Measurements from ENCODE around the gene PIK3C3.
"Not testable (repeated sequence)": the region's sequence is repeated elsewhere in the genome, so short reads cannot be mapped to it uniquely, and the experiment has no call there.

The PIK3C3 gene

DNA sequence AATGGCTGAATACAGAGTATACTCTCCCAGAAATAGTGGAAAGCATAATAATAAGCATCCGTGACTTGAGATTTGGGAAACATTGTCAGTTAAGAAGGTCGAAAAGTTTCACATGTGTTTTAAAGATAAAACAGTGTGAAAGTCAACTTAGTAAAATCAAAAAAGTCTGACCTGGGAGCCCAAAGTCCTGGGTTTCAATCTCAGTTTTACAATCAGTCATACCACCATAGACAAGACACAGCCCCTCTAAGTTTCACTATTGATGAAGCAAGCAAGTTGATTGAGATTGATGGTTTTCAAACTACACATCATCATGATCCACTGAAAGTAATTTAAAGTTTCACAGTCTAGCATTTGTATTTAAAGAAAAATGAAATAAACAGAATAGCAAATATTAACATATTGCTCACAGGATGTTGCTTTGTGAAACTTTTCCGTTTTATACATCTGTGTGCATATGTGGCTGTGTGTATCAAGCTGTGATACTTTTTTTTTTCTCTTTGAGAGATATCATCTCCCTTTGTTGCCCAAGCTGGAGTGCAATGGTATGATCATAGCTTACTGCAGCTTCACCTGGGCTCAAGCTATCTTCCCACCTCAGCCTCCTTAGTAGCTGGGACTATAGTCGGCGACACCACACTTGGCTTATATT is 71.1 kb downstream of the PIK3C3 start:
- no peak for DNase-seq

DNA sequence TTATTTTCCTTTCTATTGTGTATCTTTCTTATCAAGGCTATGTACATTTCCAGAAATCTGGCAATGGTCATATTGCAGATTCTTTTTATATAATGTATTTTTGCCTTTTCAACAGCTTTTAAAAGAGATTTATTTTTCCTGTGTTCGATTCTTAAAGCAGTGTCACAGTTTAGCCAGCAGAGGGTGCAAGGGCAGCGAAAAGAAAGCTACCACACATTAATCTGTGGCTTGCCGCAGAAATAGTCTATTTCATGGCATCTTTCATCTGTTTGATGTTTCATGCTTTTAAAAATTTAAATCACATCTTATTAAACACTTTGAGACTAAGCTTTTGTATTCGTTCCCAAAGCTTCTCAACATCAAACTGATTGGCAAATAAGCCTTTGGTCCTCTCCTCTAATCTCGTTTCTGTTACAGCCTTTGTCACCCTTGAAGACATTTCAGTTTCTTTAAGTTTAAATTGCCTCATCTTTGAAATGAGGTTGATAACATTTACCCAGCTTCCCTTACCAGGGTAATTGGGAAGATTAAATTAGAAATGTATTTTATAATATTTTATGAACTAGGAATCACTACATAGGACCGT is 73.3 kb downstream of the PIK3C3 start:
- DNase-seq: no peak

DNA sequence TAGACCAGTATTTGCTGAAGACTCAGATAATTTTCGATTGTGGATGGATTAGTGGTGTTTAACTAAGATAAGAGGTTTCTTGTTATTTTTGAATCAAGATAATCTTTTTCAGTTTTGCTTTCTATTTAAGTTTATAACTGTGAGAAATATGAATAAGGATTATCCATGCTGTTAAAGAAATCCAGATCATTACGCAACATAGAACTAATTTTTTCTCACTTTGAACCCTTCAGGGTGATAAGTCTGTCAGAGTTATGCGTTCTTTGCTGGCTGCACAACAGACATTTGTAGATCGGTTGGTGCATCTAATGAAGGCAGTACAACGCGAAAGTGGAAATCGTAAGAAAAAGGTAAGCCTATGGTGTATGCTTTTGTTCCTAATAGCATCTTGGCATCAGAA is 74.1 kb downstream of the PIK3C3 start:
- DNase-seq: no peak

DNA sequence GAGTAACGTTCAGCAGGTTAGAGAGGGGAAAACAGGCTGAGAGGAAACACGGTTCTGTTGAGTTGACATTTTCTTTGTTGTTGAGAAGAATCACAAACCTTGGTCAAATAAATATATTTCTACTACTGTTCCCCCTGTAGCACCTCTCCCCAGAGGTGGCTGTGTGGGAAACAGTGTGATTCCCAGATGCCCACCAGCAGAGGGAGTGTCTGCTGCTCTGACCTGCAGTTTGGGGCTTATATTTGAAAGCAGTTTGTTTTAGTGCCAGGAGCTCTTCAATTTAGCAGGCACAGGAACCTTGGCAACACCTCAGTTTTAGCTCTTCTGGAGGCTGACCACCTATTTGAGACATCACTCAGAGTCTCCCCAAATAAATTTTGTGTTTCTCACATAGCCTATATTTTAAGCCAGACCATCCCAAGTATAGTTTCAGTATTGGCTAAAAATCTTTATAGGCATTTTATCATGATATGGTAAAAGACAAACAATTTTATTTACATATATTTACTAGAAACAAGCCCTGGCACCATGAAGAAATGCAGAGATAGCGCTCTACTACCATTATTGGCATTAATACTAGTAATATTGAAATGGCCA is 75.7 kb downstream of the PIK3C3 start:
- DNase-seq: no peak

DNA sequence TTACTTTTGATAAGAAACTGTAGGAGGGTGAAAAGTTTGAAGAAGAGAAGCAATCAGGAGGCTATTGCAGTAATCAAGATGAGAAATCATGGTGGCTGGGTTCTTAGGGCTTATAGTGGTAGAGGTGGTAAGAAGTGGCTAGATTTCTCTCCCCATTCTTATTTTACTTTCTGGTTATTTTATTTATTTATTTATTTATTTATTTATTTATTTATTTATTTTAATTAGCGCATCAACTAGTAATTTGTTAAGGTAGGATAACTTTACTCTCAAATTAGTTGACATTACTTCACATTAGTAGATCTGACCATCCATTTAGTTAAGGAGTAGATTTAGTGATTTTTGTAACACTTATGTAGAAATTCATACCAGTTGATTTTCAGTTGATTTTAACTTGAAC is 77.4 kb downstream of the PIK3C3 start:
- no peak for DNase-seq

DNA sequence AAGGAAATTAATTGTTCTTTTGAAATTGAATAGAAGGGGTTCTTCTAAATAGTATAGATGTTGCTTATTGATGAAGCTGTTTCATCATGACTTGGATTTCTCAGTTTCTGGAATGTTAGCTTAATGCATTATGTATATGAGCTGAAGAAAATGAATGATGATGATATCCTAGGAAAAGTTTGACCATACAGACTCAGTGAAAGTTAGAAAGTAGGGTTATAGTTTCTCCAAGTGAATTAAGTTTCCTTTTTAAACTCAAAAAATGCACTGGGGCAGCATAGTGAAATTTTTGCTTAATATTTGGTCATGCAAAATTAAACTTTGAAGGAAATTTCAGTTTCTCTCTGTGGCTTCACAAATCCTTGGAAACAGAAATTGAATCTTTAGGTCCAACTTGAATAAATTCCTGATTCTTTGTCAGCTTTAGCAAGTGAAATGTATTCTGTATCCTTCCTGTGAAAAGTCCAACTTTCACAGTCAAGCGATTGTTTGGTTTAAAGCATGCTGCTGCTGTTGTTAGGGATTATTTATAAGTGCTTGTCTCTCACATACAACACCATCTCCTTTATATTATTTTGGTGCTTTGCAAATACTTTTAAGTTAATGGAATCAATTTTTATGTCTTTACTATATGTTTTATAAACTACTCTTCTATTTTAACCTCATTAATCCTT is 78.2 kb downstream of the PIK3C3 start:
- no peak for DNase-seq

DNA sequence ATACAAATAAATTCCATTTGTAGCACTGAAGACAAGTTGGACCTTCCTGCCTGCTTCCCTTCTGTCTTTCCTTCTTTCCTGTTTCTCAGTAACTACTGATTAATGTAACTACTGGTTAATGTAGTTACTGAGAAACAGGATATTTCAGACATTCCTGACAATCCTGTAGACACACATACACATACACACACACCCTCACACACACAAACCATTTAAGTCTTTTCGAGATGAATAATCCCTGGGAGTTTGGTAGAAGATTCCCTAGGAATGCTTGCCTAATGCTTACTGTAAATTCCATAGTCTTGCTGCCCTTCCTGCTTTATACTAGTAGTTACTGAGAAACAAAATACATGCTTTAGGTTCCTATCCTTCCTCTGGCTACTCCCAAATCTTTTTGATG is 83.9 kb downstream of the PIK3C3 start:
- no peak for DNase-seq

DNA sequence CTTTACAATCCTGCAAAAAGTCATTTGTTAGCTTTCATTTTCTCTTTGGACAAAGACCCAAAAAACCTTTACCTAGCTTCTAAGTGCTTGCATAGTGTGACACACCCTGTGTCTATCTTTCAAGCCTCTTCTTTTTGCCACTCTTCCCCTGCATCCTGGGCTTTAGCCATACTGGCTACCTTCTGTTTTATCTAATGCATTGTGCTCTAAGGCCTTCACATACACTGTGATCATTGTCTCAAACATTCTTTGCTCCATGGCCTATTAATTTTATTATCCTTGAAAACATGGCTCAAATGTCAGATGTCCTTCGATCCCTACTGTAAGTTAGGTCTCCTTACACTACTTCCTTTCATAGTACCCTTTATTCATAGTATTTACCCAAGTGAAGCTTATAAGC is 84.4 kb downstream of the PIK3C3 start:
- no peak for DNase-seq

DNA sequence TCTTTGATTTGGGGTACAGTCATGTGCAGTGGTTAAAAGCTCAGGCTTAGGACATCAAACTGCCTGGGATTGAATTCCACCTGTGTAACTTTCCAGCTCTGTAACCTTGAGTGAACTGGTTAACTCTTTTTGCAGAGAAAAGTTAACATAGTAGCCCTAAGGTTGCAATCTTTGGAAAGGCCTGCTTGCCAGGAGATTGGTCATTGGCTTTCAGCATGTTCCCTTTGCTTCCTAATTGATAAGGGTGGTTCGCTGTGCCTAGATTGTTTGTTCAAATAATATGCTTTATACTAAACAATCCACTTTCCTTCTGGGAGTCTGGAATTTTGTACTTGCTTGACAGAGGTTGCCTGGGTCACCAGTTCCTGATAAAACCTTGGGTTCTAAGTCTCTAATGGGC is 86.8 kb downstream of the PIK3C3 start:
- DNase-seq: no peak

DNA sequence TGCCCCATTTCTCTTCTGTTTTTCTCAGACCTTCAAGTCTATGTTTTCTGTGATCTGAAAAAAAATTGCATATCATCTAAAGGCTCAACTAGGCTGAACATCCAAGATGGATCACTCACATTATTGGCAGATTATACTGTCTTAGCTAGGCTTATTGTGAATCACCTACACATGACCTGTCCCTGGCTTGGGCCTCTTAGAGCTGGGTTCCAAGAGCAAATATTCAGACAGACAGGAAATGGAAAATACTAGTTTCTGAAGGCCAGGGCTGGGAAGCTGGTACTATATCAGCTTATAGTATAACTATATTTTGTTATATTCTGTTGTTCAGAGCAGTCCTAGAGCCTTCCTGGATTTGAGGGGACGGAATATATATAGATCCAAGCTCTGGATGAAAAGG is 90.3 kb downstream of the PIK3C3 start:
- DNase-seq: no peak

DNA sequence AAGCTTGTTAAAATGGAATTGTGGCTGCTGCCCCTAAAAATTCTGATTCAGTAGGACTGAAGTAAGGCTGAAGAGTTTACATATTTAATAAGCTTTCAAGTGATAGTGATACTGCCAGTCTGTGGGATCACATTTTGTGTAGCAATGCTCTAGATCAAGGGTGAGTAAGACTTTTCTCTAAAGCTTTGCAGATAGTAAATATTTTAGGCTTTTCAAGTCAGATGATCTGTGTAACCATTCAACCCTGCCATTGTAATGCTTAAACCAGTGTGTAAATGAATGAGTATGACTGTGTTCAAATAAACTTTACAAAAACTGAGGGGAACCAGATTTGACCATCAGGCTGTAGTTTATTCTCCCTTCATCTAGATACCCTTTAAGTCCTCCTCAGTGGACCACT is 92.7 kb downstream of the PIK3C3 start:
- DNase-seq: no peak

DNA sequence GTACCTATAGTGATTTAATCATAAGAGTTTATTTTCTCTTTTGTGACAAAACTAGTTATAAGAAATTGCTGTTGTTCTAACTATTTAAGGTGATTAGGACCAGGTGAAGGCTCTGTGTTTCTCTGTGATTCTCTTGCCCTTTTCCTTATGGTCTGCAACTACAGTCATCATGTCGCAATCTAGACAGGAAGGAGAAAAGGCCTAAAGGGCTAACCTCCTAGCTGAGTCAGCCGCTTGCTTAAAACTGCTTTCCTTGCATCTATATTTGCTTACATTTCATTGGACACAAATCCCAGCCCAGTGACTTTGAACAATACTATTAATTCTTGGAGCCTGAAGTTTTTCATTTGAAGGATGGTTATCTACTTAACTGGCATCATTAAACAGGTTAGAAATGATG is 93.1 kb downstream of the PIK3C3 start:
- no peak for DNase-seq

DNA sequence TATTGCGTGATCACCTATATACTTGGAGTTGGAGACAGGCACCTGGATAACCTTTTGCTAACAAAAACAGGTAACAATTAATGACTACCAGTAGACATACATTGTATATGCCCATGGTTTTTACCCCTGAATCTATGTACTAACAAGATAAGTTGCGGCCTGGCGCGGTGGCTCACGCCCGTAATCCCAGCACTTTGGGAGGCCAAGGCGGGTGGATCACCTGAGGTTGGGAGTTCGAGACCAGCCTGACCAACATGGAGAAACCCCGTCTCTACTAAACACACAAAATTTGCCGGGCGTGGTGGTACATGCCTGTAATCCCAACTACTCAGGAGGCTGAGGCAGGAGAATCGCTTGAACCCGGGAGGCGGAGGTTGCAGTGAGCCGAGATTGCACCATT is 94.5 kb downstream of the PIK3C3 start:
- DNase-seq: not testable (repeated sequence)

DNA sequence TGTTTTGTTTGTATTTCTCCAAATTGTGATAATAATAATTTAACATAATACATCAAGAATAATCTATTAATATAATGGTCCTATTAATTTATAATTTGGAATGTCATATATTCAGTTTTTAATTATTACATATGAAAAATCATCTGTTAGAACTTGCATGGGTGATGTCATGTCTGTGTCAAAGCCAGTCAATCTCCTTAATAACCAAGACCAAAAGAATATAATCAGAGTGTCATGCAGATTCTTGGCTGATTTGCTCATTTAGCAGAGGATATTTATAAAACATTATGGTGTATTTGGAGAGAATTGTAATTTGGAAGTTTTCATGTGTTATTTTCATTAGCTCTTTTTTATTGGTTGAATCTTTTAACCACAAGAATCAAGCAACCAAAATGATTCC is 96.4 kb downstream of the PIK3C3 start:
- DNase-seq: no peak

DNA sequence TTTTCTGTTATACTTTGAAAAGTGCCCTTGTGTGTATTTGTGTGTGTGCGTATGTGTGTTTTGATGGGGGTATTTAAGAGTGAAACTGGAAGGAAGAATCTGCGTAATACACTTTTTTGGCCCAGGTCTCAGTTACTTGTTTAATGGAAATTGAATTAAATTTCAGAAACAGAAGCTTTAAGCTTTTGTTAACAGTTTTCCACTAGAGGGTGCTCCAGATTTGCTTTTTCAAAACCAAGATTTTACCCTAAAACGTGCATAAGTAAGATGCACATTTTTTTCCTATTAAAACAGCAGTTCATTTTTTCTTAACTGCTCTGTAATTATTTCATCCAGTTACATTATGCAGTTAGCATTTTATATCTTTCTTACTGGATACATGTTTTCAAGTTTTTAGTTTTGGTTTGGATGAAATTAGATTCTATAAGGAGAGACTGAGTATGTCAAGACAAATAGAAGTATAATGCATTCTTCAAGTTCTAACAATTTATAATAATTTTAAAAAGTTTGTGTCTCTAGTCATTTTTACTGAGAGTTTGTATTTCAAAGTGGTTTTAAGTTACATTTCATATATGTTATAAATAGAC is 97.2 kb downstream of the PIK3C3 start:
- no peak for DNase-seq

DNA sequence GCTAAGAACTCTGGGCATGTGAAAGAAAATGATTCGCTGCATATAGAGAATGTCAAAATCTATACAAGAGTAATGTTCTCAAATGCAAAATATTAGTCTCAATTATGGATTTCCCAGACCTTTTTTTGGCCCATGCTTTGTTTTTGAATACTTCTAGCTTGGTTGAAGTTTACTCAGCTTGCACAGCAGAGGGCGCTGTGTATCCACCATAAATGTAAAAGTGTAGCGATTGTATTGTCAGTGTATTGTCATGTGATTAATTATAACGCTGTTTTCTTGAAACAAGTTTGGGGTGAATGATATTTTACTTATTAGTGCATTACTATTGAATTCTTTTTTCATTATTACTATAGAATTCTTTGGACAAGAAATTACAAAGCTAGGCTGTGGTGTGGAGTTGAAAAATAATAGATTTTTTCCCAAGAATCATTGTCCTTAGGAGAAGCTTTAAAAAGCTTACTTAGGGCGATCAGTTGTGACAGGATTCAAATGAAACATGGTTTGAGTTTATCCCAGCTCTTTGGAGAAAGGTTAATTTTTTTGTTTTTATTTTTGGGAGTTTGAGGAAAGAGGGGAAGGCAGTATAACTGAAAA is 98.3 kb downstream of the PIK3C3 start:
- no peak for DNase-seq

DNA sequence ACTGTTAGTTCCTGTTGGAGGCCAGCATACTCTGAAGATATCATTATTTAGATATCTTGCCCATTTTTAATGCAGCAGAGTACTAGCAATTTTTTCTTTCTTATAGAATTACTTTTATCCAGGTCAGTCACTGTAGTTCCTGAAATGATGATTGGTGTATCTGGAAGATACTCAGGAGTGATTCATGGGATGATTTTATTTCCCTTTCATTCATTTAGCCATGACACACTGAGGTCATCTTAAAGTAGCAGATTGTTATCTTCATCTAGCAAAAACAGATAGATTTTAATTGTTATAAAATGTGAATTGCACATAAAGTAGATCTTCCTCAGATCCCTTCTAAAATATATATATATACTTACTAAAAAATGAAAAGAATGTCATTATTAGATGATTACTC is 109.1 kb downstream of the PIK3C3 start:
- no peak for DNase-seq

DNA sequence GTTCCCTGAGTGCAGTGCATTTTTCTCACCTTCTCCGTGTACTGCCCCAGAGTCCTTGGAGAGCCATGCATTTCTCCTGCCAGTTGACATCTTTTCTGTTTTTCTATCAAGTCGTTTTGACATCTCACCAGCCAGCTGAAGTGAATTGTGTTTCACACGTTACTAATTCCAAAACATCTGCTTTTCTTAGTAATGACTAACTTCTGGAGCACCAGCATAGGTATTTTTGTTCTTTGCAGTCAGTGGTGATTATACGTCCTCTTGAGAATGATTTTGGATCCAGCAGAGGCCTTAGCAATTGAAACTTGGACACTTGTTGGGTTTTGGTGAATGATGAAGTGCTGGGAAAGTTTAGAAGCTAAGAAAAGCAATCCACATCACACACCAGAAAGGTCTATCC is 112.5 kb downstream of the PIK3C3 start:
- no peak for DNase-seq

DNA sequence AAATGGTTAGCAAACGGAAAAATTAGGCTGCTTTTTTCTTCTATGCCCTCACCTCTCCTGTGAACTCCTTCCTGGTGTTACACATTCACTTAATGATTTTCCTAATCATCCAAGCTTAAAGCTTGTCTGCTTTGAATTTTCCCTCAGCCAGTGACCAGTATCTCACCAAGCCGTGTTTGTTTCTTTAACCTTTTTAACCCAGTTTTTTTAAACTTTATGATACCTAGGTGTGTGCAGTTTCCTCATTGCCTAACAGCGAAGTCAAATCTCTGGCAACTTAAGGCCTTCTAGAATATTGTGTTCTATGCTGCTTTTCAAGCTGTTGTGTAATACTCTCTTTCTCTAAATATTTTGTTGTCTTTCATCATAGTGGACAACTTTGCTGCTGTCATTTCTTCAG is 113.0 kb downstream of the PIK3C3 start:
- no peak for DNase-seq

DNA sequence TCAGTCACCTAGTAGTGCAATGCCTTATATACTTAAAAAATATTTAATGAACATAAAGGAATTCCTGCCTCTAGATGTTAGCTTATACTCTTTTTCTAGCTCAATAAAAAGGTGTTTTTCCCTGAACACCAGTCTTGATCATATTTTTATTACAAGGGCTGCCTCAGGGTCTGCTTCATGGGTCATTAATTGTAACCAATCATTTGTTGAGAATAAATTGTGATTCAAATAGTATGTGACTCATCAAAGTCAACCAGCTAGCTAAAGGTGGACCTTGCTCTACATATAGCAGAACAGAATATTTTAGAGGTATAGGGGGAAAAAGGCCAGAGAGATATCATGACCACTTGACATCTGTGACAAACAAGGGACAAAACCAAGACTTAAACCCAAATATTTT is 114.0 kb downstream of the PIK3C3 start:
- no peak for DNase-seq

DNA sequence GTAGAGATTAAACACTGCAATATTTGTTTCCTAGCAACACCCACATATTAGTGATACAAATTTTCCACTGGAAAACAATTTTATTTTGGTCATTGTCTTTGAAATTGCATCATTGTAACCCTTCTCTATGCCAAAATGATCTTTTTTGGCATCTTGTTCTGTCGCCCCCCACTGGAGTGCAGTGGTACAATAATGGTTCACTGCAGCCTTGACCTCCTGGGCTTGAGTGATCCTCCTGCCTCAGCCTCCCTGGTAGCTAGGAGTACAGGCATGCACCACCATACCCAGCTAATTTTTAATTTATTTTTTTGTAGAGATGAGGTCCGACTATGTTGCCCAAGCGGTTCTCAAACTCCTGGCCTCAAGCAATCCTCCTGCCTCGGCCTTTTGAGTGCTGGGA is 117.4 kb downstream of the PIK3C3 start:
- DNase-seq: no peak

DNA sequence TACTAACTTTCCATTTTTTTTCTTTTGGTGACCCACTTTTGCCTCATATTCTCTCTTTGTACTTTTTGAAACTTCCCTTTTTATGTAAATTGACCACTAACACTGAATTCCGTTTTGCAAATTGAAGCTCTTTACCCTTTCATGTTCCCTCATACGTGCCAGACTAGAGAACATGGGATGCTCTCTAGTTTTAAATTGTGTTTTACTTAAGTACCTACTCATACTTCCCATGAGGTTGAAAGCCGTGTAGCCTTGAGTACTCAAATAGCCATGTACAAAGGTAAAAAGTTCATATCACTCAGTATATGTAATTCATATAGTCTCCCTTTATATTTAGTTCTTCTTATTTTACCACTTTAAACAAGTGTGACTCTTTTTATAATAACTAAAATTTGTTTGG is 119.7 kb downstream of the PIK3C3 start:
- DNase-seq: no peak

DNA sequence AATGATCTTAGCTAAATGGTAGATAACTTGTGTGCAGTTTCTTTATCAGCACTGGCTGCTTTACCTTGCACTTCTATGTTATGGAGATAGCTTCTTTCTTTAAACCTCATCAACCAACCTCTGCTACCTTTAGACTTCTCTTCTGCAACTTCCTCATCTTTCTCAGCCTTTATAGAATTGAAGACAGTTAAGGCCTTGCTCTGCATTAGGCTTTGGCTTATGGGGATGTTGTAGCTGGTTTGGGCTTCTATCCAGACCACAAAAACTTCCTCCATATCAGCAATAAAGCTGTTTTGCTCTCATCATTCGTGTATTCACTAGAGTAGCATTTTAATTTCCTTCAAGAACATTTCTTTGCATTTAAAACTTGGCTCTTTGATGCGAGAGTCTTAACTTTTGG is 123.7 kb downstream of the PIK3C3 start:
- no peak for DNase-seq

DNA sequence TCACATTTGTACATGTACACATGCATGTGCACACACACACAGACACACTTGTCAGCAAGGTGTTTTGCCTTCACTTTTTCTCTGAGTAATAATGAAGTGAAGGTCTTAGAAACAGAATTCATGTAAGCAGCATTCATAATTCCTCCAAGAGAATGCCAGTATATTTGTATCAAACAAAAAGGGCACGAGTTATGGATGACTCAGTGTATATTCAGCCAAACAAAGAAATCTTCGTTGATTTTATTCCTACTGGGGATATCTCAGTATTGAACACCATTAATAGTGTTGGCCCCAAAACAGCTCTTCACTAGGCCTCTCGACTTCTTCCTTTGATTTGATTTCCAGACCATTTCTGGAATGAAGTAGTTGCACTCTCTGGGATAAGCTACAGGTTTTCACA is 125.3 kb downstream of the PIK3C3 start:
- DNase-seq: no peak
